Gastroesophageal sphincter (tissue), 4 donors: ENCODE measurements around the gene NLGN4X. TPM values are rescaled to one million over a fixed set of nuclear protein-coding genes. Genes with fewer than 3 reads are reported as not detected.

ENCODE experiments used
- ATAC-seq: fragments of 150-250 bp; one replicate; pipeline ENCODE4 v1.9.1; 2016; ENCODE audit warnings: mild to moderate bottlenecking, moderate library complexity
- H3K27ac ChIP-seq, 4 donors: fragments of 200-600 bp; sonication (generic) in 3 of 4; 1 replicate in 3 of 4; 2 replicates in 1 of 4; pipeline ENCODE4 v1.5.1; 2016 to 2019
- H3K27me3 ChIP-seq: fragments of 200-600 bp; sonication (generic); one replicate; pipeline ENCODE4 v1.5.1; 2019
- H3K36me3 ChIP-seq, 2 donors: fragments of 200-600 bp; sonication (generic); one replicate each; pipeline ENCODE4 v1.5.1; 2019; ENCODE audit warnings: control low read depth in 1 of 2
- H3K4me1 ChIP-seq, 3 donors: fragments of 200-600 bp; sonication (generic); 1 replicate in 2 of 3; 2 replicates in 1 of 3; pipeline ENCODE4 v1.5.1; 2016 to 2019; ENCODE audit warnings: control low read depth in 2 of 3
- H3K4me3 ChIP-seq, 2 donors: fragments of 200-600 bp; sonication (generic); one replicate each; pipeline ENCODE4 v1.5.1; 2019; ENCODE audit warnings: mild to moderate bottlenecking in 1 of 2, moderate library complexity in 1 of 2
- H3K9me3 ChIP-seq, 3 donors: fragments of 200-600 bp; sonication (generic); one replicate each; pipeline ENCODE4 v1.5.1; 2017 to 2019; ENCODE audit warnings: control low read depth in 2 of 3
- CTCF ChIP-seq, 4 experiments: fragments of 200-600 bp in 2 of 4; fragments of 450-650 bp in 2 of 4; sonication (generic) in 1 of 4; IDR thresholded peaks; one replicate each; pipeline ENCODE4 v1.5.1; 2017 to 2019; ENCODE audit warnings: antibody characterized with exemption in 4 of 4, mild to moderate bottlenecking in 2 of 4, moderate library complexity in 2 of 4
- EP300 ChIP-seq: sonication (generic); formaldehyde crosslinking; IDR thresholded peaks from one replicate; pipeline ENCODE4 v1.6.1; 2017; ENCODE audit warnings: antibody characterized with exemption, mild to moderate bottlenecking
- POLR2A ChIP-seq, 2 donors: fragments of 450-650 bp; IDR thresholded peaks; one replicate each; pipeline ENCODE4 v1.6.1; 2017; ENCODE audit warnings: antibody characterized with exemption in 2 of 2, mild to moderate bottlenecking in 2 of 2, moderate library complexity in 1 of 2
- POLR2AphosphoS5 ChIP-seq: sonication (generic); formaldehyde crosslinking; IDR thresholded peaks from one replicate; pipeline ENCODE4 v1.6.1; 2017; ENCODE audit warnings: antibody characterized with exemption
- WGBS, 2 donors: methylation state at CpG; one replicate each; pipeline ENCODE4 v1.1.5; 2018; ENCODE audit warnings: low coverage in 1 of 2; 5-methylcytosine and 5-hydroxymethylcytosine counted together
- total RNA-seq, 4 donors: library from RNA; depleted of rRNA; stranded (reverse); fragments of >200 nt; gene quantifications; one replicate each; pipeline ENCODE4 v1.1.0, GENCODE V29; 2016

The NLGN4X gene
- total RNA-seq, 4 donors from 2014 or later, result 2.0 to 6.7 (median 4.7) TPM

DNA sequence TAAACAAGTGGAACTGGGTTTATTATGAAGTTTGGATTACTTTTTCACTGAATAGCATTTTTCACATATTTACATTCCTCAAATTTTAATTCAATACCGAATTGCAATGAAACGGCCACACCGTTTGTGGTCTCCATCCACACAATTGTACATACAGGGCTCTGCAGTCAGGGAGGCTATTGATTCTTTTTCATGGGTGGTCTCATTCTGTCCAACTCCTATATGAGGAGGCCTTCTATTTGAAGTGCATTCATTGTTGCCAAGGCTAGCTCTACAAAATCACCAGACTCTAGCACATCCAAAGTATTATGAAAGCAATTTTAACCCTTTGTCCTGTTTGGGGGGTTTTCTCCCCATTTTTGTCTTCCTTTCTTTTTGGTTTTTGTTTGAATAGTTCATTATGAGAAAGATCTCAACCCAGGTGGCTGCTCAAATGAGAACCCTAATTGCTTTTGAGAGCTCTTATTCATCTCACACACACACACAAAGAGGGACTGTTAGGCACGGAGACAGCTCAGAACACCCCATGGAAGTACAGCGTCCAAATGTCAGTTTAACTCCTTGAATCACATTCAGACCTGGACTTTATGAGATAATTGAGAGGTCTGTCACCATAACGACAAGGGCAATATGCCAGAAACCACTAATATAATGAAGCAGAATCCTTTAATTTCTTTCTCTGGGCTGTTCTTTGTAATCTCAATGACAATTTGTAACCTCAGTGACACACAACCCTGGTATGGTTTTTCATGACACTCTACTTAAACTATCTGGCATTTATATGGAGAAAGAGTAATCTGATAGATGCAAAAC is 79.4 kb downstream of the NLGN4X start:
- no peaks in the 10 kb centered on the region for H3K36me3 ChIP-seq
- WGBS, 2 donors, result 58 to 85% methylated on average over 5 of the region's 6 CpGs
- no peak overlapping the region for H3K27ac ChIP-seq
- no peaks in the 10 kb centered on the region for H3K9me3 ChIP-seq
- no peak for TF ChIP-seq CTCF (IDR thresholded peaks at IDR 0.05)
- TF ChIP-seq POLR2AphosphoS5, result no peak
- no peak for TF ChIP-seq POLR2A (IDR thresholded peaks at IDR 0.05)
- no peak for TF ChIP-seq EP300
- H3K27me3 ChIP-seq, result no peaks in the 10 kb centered on the region
- no peak for ATAC-seq
- H3K4me1 ChIP-seq, result no peaks in the 10 kb centered on the region
- H3K4me3 ChIP-seq, result no peak overlapping the region

DNA sequence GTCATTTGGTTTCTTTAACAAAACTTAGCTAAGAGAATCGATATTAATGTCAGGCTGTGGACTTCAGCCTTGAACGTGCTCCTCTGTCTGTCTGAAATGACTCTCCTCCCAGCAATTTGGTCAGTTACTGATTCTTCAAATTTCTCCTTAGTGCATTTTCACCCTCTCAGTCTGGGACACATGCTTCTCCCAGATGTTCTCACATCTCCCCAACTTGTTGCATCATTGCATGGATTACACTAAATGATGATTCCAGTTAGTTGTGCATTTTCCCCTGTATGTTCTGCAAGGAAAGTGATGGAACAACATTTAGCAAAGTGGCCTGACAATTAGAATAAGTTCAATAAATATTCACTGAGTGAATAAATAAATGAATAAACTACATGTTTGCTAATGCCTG is 94.4 kb downstream of the NLGN4X start:
- H3K4me3 ChIP-seq, result no peak overlapping the region
- H3K4me1 ChIP-seq, result no peaks in the 10 kb centered on the region
- H3K9me3 ChIP-seq, result no peaks in the 10 kb centered on the region
- ATAC-seq, result no peak
- H3K27ac ChIP-seq, result no peak overlapping the region
- WGBS, 2 donors, result 60 to 65% methylated on average over 1 to 2 of the region's 2 CpGs
- no peaks in the 10 kb centered on the region for H3K27me3 ChIP-seq
- TF ChIP-seq POLR2AphosphoS5, result no peak
- no peak for TF ChIP-seq EP300
- no peak for TF ChIP-seq POLR2A (IDR thresholded peaks at IDR 0.05)
- no peak for TF ChIP-seq CTCF (IDR thresholded peaks at IDR 0.05)
- no peaks in the 10 kb centered on the region for H3K36me3 ChIP-seq

- H3K4me3 ChIP-seq, result no peak overlapping the region
- H3K27me3 ChIP-seq, result no peaks in the 10 kb centered on the region
- H3K27ac ChIP-seq, result no peak overlapping the region
- no peaks in the 10 kb centered on the region for H3K4me1 ChIP-seq
- 88 to 90% methylated on average over 3 to 4 of the region's 5 CpGs for WGBS, 2 donors
- ATAC-seq, result no peak
- H3K36me3 ChIP-seq, result no peaks in the 10 kb centered on the region
- no peaks in the 10 kb centered on the region for H3K9me3 ChIP-seq
- no peak for TF ChIP-seq CTCF (IDR thresholded peaks at IDR 0.05)
- no peak for TF ChIP-seq EP300
- no peak for TF ChIP-seq POLR2A (IDR thresholded peaks at IDR 0.05)
- TF ChIP-seq POLR2AphosphoS5, result no peak
Observed at GRCh38 chrX:6132970-6133369, 95.7 kb downstream of the NLGN4X start.

DNA sequence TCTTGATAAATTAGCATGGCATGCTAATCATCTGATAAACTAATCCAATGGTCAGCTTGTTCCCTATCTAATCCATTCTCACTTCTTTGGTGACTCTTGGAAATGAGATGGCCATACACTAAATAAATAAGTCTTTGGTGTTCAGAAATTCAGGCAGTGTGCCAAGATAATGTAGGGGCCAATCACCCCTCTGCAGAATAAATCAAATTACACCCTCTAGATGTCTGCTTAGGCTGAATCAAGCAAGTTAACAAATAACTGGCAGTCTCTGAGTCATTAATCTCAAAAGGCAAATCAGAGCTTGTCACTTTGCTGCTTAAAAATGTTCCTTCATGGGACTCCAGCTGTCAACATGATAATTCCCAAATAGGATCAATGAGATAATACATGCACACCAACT is 97.4 kb downstream of the NLGN4X start:
- ATAC-seq, result no peak
- H3K4me3 ChIP-seq, result no peak overlapping the region
- H3K36me3 ChIP-seq, result no peaks in the 10 kb centered on the region
- no peak overlapping the region for H3K27ac ChIP-seq
- no peaks in the 10 kb centered on the region for H3K9me3 ChIP-seq
- TF ChIP-seq POLR2A (IDR thresholded peaks at IDR 0.05), result no peak
- TF ChIP-seq POLR2AphosphoS5, result no peak
- no peak for TF ChIP-seq CTCF (IDR thresholded peaks at IDR 0.05)
- no peak for TF ChIP-seq EP300
- no peaks in the 10 kb centered on the region for H3K27me3 ChIP-seq
- H3K4me1 ChIP-seq, result no peaks in the 10 kb centered on the region

DNA sequence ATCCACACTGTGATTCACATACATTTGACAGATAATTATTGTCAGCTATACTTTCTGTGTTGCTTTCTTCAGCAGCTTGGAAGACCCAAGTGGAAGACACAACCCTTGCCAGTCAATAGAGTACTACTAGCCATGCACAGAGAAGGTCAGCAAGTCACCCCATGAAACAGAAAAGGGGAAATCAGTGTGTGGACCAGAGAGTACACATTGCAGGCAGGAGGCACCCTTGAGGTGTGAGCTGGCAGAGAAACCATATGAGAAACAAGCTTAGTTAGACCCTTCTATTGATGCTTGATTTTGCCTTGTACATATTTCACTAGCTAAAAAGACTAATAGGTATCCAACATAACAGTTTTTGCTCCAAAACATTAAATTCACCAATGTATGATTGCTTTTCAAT is 99.5 kb downstream of the NLGN4X start:
- Histone ChIP-seq H3K4me3 (no peak overlapping the region), H3K36me3 (no peaks in the 10 kb centered on the region), H3K4me1 (no peaks in the 10 kb centered on the region), H3K9me3 (no peaks in the 10 kb centered on the region), H3K27ac (no peak overlapping the region), H3K27me3 (no peaks in the 10 kb centered on the region)
- TF ChIP-seq POLR2A (IDR thresholded peaks at IDR 0.05), result no peak
- no peak for TF ChIP-seq POLR2AphosphoS5
- TF ChIP-seq CTCF (IDR thresholded peaks at IDR 0.05), result no peak
- no peak for TF ChIP-seq EP300
- no peak for ATAC-seq
